T-helper 22 cell (primary cell): Measurements from ENCODE around the gene SLC25A26.
"Not testable (repeated sequence)": the region's sequence is repeated elsewhere in the genome, so short reads cannot be mapped to it uniquely, and the experiment has no call there.

Experiments
- DNase-seq: peaks from one replicate; pipeline ENCODE4 v3.0.0-alpha.2; 2020; ENCODE audit warnings: low read depth

The SLC25A26 gene

GRCh38 chr3:66220602-66221377, at the start of gene SLC25A26:
Gene SLC25A26, plus strand, starts transcription at chr3:66221001. Its CDS starts 94 bp downstream, at chr3:66221095.
- DNase-seq, result peak; percentile 97

- DNase-seq, result no peak
Observed at GRCh38 chr3:66172394-66172793, 48.4 kb upstream of the SLC25A26 start.

- no peak for DNase-seq
Observed at GRCh38 chr3:66177026-66177425, 43.8 kb upstream of the SLC25A26 start.

GRCh38 chr3:66178206-66178605, 42.6 kb upstream of the SLC25A26 start:
- DNase-seq, result no peak

- no peak for DNase-seq
Observed at GRCh38 chr3:66179793-66180192, 41.0 kb upstream of the SLC25A26 start.

GRCh38 chr3:66181764-66182163, 39.0 kb upstream of the SLC25A26 start:
- DNase-seq, result no peak

- no peak for DNase-seq
Observed at GRCh38 chr3:66182246-66182645, 38.6 kb upstream of the SLC25A26 start.

- DNase-seq, result no peak
Observed at GRCh38 chr3:66186545-66186944, 34.3 kb upstream of the SLC25A26 start.

GRCh38 chr3:66195347-66195783, 25.4 kb upstream of the SLC25A26 start:
- no peak for DNase-seq

- no peak for DNase-seq
Observed at GRCh38 chr3:66196633-66197032, 24.2 kb upstream of the SLC25A26 start.

GRCh38 chr3:66198437-66199088, 22.2 kb upstream of the SLC25A26 start:
- DNase-seq, result no peak

- no peak for DNase-seq
Observed at GRCh38 chr3:66199089-66199473, 21.7 kb upstream of the SLC25A26 start.

- DNase-seq, result no peak
Observed at GRCh38 chr3:66200147-66200546, 20.7 kb upstream of the SLC25A26 start.

GRCh38 chr3:66200786-66201185, 20.0 kb upstream of the SLC25A26 start:
- DNase-seq, result no peak

- no peak for DNase-seq
Observed at GRCh38 chr3:66203275-66203674, 17.5 kb upstream of the SLC25A26 start.

- DNase-seq, result no peak
Observed at GRCh38 chr3:66206806-66207205, 14.0 kb upstream of the SLC25A26 start.

- DNase-seq, result no peak
Observed at GRCh38 chr3:66208189-66208588, 12.6 kb upstream of the SLC25A26 start.

GRCh38 chr3:66210687-66211295, 10.0 kb upstream of the SLC25A26 start:
- DNase-seq, result no peak

GRCh38 chr3:66211779-66212178, 9.0 kb upstream of the SLC25A26 start:
- DNase-seq, result no peak

GRCh38 chr3:66215106-66215505, 5.7 kb upstream of the SLC25A26 start:
- no peak for DNase-seq

GRCh38 chr3:66220066-66220465, 735 bp upstream of the SLC25A26 start:
- no peak for DNase-seq

GRCh38 chr3:66224220-66224619, 3.4 kb downstream of the SLC25A26 start:
- DNase-seq, result no peak

GRCh38 chr3:66226093-66226492, 5.3 kb downstream of the SLC25A26 start:
- not testable (repeated sequence) for DNase-seq
